Endothelial cell of umbilical vein (primary cell): ENCODE measurements around the gene ERGIC2.

ENCODE experiments used
- CTCF ChIP-seq, 2 donors: IDR thresholded peaks; 1 replicate in 1 of 2; 2 replicates in 1 of 2; pipeline ENCODE4 v1.5.1; 2011; ENCODE audit warnings: low read length in 2 of 2, mild to moderate bottlenecking in 2 of 2, moderate library complexity in 2 of 2, control low read depth in 1 of 2, inconsistent platforms in 1 of 2, low read depth in 1 of 2; ENCODE audit not compliant: insufficient read depth in 1 of 2; ENCODE audit errors: extremely low read depth in 1 of 2
- EZH2 ChIP-seq: IDR thresholded peaks from 2 replicates; pipeline ENCODE4 v1.6.1; 2012; ENCODE audit warnings: borderline replicate concordance, low read depth, mild to moderate bottlenecking, moderate library complexity, low read length, inconsistent platforms; ENCODE audit not compliant: severe bottlenecking
- FOS ChIP-seq: IDR thresholded peaks from 2 replicates; pipeline ENCODE4 v1.6.1; 2011; ENCODE audit warnings: mild to moderate bottlenecking, low read length, moderate library complexity, borderline replicate concordance; ENCODE audit not compliant: insufficient read depth
- GATA2 ChIP-seq: IDR thresholded peaks from 2 replicates; pipeline ENCODE4 v1.7.0; 2011; ENCODE audit warnings: low read depth, mild to moderate bottlenecking, moderate library complexity, mixed read lengths, low read length; ENCODE audit not compliant: insufficient read length, insufficient read depth
- JUN ChIP-seq: IDR thresholded peaks from 2 replicates; pipeline ENCODE4 v1.6.1; 2011; ENCODE audit warnings: borderline replicate concordance, low read depth; ENCODE audit not compliant: insufficient read length, insufficient read depth
- MYC ChIP-seq: IDR thresholded peaks from one replicate; pipeline ENCODE4 v1.6.1; 2011; ENCODE audit warnings: mild to moderate bottlenecking, low read depth, low read length
- POLR2A ChIP-seq: IDR thresholded peaks from 2 replicates; pipeline ENCODE4 v1.6.1; 2012; ENCODE audit warnings: low read depth, mild to moderate bottlenecking, control low read depth, low read length
- POLR2AphosphoS5 ChIP-seq: IDR thresholded peaks from 2 replicates; pipeline ENCODE4 v1.6.1; 2012; ENCODE audit warnings: low read depth, mild to moderate bottlenecking, control low read depth, low read length, moderate library complexity; ENCODE audit not compliant: insufficient read depth
- TF ChIP-seq, protein P1 (sequence below): IDR thresholded peaks from 2 replicates; pipeline ENCODE4 v1.6.1; 2011; ENCODE audit not compliant: insufficient read depth, insufficient read length

- TF ChIP-seq CTCF (IDR thresholded peaks at IDR 0.05; ENCODE audit: extremely low read depth in 1 of 2, insufficient read depth in 1 of 2, low read depth in 1 of 2, low read length in 2 of 2) (no peak), POLR2AphosphoS5 (no peak), EZH2 (no peak), POLR2A (no peak), JUN (no peak), MYC (no peak), GATA2 (no peak), FOS (no peak)
- TF ChIP-seq, protein P1, sequence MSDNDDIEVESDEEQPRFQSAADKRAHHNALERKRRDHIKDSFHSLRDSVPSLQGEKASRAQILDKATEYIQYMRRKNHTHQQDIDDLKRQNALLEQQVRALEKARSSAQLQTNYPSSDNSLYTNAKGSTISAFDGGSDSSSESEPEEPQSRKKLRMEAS: no peak
Observed at GRCh38 chr12:29301114-29301513, 79.9 kb downstream of the ERGIC2 start.
